HG02798 (cell line): ENCODE data around the gene RAP1GAP2.
"Not testable (repeated sequence)": the region's sequence is repeated elsewhere in the genome, so short reads cannot be mapped to it uniquely, and the experiment has no call there.

Source experiments
- ATAC-seq: cut with Tn5 transposase; IDR thresholded peaks from one replicate; pipeline ENCODE4 v1.9.1; 2021; ENCODE audit warnings: mild to moderate bottlenecking; ENCODE audit not compliant: unreplicated experiment, poor library complexity

The RAP1GAP2 gene

DNA sequence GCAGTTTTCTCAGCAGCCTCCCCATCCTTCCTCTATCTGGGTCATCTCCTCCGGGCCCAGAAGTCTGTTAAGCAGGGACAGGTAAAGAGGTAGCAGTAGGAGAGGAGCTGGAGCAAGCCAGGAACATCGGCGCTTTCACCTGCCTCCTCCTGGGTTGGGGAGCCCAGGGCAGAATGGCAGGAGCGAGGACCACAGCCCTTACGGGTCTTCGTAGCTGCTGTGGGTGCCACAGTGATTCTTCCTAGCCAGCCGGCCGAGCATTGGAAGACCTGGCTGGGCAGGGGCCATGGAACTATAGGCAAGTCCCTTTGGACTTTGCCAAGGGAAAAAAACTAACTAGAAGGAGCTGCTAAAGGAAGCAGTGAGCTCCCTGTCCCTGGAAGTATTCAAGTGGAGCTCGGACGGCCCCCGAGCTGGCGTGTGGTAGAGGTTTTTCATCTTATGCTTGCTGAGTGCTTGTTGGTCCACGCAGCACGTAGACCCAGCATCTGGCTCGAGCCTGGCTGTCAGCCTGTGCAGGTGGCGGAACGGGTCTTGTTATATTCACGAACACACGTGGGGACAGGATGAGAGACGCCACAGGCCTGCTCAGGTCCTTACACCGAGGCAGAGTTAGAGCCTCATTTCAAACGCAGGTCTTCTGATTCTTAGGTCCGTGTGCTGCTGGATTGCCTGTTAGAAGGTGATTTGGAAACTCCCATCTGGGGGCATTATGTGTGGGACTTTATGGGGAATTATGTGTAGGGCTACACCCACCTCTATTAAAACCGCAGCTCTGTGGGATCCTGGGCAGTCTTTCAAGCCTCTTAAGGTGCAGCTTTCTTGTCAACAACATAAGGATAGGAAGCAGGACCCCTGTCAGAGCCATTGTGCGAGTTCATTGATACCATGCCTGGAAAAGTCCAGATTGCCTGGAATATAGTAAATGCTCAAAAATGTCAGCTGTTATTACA, 212.4 kb downstream of the RAP1GAP2 start:
- ATAC-seq: no peak

DNA sequence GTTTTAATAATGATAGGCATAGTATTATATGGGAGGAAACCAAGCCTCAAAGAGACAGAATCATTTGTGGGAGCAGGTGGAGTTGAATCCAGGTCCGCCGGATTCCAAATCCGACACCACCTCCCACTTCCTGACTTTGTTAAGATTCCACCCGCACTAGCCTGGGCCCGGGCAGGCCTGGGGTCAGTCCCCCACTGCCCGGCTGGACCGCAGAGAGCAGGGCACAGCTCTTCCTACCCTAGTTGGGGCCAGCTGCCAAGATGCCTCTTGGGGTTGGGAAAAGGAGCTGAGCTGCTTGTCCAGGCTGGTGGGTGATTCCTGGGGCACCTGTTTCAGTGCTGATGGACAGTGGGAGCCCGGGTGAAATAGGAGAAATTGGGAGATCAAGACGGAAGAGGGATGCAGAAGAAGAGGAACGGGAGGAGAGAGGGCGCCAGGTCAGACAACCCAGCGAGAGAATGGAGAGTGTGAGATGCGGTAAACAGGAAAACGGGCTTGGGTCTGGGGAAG, 213.2 kb downstream of the RAP1GAP2 start:
- no peak for ATAC-seq

GRCh38 chr17:3011891-3012290, 215.7 kb downstream of the RAP1GAP2 start:
- ATAC-seq: no peak

GRCh38 chr17:3012926-3013581, 216.8 kb downstream of the RAP1GAP2 start:
- ATAC-seq: no peak

DNA sequence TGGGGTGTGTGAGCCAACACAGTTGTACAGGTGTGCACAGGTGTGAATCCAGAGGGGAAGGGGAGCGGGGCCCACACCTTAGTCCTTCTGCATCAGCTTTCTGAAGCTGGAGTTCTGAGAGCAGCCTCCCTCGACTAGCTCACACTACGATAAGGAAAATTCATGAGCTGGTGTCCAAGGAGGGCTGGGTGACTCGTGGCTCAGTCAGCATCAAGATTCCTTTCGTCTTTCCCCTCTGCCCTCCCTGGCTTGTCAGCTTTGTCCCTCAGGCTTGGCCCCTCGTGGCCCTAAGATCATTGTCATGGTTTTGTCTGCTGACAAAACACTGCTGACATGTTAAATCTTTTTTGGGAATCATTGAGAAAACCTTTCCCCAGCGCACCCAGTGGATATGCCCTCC, 219.7 kb downstream of the RAP1GAP2 start:
- ATAC-seq: no peak

- ATAC-seq: no peak
Observed at GRCh38 chr17:3017936-3018335, 221.7 kb downstream of the RAP1GAP2 start.

DNA sequence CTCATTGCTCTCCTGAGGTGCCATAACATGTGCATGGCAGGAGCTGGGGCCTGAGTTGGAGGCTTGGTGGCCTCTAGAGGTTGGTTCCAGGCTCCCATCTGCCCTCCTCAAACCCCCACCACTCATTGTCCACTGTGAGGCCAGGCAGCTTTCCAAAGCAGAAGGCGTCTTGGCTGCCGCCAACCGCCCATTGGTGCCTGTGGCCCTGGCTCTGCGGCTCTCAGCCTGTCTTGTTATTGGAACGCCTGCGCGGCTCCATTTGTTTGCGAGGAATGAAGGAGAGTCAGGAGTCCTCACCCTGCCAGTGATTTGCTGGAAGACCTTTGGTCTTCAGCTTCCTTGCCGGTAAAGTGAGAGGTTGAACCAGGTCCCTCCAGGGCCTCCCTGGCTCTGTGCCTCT, 223.5 kb downstream of the RAP1GAP2 start:
- no peak for ATAC-seq

GRCh38 chr17:3020381-3020780, 224.1 kb downstream of the RAP1GAP2 start:
- ATAC-seq: no peak

- ATAC-seq: no peak
Observed at GRCh38 chr17:3022197-3022596, 226.0 kb downstream of the RAP1GAP2 start.

DNA sequence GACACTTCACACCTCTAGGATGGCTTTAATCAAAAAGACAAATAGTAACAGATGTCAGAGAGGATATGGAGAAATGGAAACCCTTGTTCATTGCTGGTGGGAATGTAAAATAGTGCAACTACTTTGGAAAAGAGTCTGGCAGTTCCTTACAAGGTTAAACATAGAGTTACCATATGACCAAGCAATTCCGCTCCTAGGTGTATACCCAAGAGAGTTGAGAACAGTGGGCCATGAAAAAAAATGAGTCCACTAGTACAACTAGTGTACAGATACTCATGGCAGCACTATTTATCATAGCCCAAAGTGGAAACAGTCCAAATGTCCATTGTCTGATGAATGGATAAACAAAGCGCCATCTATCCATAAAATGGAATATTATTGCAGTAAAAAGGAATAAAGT, 228.1 kb downstream of the RAP1GAP2 start:
- ATAC-seq: no peak

DNA sequence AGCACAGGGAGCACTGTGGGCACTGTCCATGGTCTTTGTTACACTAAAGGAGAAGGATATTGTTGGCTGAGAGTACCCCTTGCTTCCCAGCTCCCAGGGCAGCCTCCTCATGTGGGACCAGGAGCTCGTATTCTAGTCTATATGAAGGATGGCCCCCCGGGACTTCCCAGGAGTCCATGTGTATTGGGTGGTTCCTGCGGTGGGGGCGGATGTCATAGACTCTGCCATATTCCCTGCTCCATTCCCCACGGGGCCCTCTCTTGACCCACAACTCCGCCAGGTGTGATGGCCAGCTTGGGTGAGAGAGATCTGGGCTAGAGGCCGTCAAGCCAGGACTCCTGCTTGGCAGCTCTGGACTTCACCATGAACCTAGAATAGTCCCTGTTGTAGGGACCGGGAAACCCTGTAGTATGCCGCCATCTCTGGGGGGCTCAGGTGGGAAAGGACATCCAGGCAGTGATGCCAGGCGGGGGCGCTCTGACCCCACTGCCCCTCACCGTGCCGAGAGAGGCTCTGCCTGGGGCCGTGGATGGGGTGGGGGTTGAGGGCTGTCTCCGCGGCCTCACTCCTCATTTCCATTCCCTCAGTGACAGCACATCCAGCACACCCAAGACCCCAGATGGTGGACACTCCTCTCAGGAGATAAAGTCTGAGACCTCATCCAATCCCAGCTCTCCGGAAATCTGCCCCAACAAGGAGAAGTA, 229.3 kb downstream of the RAP1GAP2 start:
- no peak for ATAC-seq

DNA sequence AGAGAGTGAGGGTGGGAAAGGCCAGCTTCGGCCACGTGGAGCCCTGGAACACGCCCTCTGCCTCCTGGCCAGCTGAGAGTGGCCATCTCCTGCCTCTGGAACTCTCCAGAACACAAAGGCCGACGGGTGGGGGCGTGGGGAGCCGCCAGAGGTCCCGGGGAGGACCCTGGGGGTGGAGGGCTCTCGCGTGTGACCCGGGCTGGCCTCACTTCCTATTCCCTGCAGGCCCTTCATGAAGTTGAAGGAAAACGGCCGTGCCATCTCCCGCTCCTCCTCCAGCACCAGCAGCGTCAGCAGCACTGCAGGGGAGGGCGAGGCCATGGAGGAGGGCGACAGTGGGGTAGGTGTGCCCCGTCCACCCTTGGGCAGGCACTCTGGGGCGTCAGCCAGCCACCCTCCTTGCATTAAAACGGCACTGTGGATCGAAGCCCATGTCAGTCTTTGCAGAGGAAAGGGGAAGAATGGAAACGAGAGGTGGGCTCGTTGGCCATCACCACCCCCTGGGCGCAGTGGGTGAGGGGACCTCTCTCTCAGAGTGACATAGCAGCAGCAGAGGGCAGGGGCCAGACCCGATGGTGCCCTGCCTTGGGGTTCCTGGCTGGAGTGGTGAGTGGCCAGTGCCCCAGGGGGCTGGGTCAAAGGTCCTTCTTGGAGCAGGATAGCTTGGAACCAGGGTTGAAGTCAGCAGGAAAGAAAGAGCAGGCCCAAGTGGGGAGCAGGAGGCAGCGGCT, 230.1 kb downstream of the RAP1GAP2 start:
- ATAC-seq: no peak

- ATAC-seq: no peak
Observed at GRCh38 chr17:3026856-3027751, 230.9 kb downstream of the RAP1GAP2 start.

DNA sequence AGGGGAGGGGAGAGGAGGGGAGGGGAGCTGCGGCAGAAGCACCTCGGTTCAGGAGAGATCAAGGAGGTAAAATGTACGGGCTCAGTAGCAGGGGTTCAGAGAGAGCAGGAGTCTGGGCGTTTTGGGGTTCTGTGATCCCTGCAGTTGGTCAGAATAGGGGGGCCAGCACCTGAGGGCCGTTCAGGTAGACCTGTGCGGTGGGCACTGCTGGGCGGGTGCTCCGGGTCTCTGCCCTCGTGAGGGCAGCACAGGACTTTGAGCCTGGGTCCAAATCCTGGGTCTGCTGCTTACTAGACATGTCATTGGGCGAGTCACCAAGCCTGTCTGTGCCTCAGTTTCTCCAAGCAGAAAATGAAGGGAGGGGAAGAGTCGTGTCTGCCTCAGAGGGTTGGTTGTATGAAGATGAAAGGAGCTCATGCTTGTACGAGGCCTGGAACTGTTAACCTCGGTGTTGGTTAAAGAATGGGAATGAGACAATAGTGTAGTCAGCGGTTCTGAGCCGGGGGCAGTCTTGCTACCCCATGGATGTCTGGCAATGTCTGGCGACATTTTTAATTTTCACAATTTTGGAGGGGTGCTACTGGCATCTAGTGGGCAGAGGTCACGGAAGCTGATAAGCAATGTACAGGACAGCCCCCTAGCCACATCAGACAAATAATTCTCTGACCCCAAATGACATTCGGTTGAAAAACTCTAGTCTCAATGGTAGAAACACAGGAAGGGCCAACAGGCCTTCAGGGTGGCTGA, 231.7 kb downstream of the RAP1GAP2 start:
- no peak for ATAC-seq

DNA sequence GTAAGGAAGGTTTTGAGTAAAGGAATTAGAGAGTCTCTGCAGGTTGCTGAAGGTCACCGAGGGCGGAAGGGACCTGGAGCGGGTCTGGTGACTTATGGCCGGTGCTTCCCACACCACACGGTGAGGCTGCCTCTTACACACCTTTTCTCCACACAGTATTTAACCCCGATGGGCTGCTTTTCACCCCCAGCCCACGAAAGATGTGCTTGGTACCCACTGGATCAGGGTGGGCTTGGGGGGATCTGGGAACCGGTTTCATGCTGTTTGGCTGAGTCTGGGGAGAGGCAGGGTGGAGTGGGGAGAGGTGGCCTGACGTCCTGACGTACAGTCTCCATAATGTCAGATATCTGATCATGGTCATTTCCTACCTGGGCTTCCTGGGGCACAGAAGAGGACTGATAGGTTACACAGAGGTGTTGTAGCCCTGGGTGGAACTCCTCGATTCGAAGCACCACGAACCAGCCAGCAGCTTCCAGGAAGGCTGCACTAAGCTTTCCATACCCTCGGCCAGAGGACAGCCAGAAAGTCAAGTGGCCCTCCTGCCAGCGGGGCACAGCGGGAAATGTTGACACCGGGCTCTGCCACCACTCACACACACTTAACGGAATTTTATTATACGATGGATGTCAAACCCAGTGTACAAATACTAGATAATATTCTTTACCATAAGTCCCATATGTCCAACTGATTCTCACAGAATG, 233.1 kb downstream of the RAP1GAP2 start:
- ATAC-seq: no peak

GRCh38 chr17:3030096-3030495, 233.9 kb downstream of the RAP1GAP2 start:
- ATAC-seq: no peak

DNA sequence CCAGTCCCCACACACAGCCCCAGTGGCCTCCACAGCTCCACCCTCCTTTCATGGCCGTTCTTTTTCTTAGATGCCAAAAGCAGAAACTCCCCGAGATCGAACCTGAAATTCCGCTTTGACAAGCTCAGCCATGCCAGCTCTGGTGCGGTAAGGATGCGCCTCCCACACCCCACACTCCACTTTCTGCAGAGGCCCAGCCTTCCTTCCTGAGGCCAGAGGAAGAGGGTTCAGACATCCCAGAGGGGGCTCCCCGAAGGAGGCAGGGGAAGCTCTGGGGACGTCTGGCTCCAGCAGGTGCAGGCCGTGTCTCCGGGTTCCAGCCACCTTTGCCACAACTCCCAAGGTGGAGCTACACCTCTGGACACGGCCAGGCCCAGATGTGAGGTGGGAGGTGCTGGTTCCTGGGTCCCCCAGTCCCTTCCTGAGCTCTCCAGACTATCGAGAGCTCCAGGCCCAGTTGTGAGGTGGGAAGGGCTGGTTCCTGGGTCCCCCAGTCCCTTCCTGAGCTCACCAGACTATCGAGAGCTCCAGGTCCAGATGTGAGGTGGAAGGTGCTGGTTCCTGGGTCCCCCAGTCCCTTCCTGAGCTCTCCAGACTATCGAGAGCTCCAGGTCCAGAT, 234.7 kb downstream of the RAP1GAP2 start:
- ATAC-seq: not testable (repeated sequence)
